ENCODE data around the gene LRIG1.

LRIG1 gene

GRCh38 chr3:66335671-66336070, 165.2 kb downstream of the LRIG1 start:
- Histone ChIP-seq H3K27ac (replicated peaks) (no peak overlapping the region), H3K27me3 (ENCODE audit: insufficient read depth, poor library complexity, severe bottlenecking) (no peaks in the 10 kb centered on the region), H3K4me3 (replicated peaks; ENCODE audit: insufficient read depth, low read length) (no peak overlapping the region)
- TF ChIP-seq GABPA (IDR thresholded peaks at IDR 0.05; ENCODE audit: low read depth): no peak
- TF ChIP-seq CTCF (IDR thresholded peaks at IDR 0.05; ENCODE audit: insufficient read depth, low read length): no peak
- TF ChIP-seq SPI1 (IDR thresholded peaks at IDR 0.05; ENCODE audit: borderline replicate concordance, low read depth): no peak
- no peak for TF ChIP-seq POLR2AphosphoS5 (IDR thresholded peaks at IDR 0.05; ENCODE audit: low read depth)
- TF ChIP-seq REST (IDR thresholded peaks at IDR 0.05; ENCODE audit: insufficient replicate concordance, low read depth): no peak
- DNase-seq (ENCODE audit: low read depth in 1 of 2, low spot score in 1 of 2): no peak
